Measurements from ENCODE around the gene CGNL1. TPM values are rescaled to one million over a fixed set of nuclear protein-coding genes. Genes with fewer than 3 reads are reported as not detected.

CGNL1 gene
- polyA plus RNA-seq, 1 experiment, result 0.06 TPM

DNA sequence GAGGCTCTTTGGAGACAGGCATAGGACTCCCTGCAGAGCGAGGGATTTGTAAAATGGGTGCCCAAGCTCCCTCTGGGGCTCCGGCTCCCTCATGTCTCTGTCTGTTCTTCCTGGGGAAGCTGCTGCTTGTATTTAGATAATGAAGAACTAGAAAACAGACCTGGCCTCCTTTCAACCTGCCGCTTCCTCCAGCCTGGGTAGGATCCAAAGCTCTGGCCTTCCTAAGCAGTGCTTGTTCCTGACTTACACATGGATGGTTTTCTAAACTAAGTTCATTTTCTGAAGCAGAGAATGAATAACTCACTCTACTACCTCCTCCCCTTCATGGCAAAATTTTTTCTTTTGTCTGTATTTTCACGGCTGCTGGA lies 178.5 kb downstream of the CGNL1 start:
- no peak for DNase-seq (ENCODE audit: low read depth)
- TF ChIP-seq, protein P1, sequence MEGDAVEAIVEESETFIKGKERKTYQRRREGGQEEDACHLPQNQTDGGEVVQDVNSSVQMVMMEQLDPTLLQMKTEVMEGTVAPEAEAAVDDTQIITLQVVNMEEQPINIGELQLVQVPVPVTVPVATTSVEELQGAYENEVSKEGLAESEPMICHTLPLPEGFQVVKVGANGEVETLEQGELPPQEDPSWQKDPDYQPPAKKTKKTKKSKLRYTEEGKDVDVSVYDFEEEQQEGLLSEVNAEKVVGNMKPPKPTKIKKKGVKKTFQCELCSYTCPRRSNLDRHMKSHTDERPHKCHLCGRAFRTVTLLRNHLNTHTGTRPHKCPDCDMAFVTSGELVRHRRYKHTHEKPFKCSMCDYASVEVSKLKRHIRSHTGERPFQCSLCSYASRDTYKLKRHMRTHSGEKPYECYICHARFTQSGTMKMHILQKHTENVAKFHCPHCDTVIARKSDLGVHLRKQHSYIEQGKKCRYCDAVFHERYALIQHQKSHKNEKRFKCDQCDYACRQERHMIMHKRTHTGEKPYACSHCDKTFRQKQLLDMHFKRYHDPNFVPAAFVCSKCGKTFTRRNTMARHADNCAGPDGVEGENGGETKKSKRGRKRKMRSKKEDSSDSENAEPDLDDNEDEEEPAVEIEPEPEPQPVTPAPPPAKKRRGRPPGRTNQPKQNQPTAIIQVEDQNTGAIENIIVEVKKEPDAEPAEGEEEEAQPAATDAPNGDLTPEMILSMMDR (IDR thresholded peaks at IDR 0.05; ENCODE audit: insufficient read depth, low read depth, low read length), result no peak
- H3K27me3 ChIP-seq (ENCODE audit: control insufficient read depth, insufficient read depth, low read length), result no peaks in the 10 kb centered on the region
- no peaks in the 10 kb centered on the region for H3K36me3 ChIP-seq (ENCODE audit: control insufficient read depth, insufficient read depth, low read length)
- no peak overlapping the region for H3K4me3 ChIP-seq (ENCODE audit: low read depth, low read length)
- ChIA-PET POLR2A (no interaction called here), CTCF (interaction anchor here (0.6 to 2.3 kb wide), 4 partner anchors 9 to 516 kb away, joined by 3 to 6 read pairs (median 4); no protein-coding TSS in a partner anchor)

DNA sequence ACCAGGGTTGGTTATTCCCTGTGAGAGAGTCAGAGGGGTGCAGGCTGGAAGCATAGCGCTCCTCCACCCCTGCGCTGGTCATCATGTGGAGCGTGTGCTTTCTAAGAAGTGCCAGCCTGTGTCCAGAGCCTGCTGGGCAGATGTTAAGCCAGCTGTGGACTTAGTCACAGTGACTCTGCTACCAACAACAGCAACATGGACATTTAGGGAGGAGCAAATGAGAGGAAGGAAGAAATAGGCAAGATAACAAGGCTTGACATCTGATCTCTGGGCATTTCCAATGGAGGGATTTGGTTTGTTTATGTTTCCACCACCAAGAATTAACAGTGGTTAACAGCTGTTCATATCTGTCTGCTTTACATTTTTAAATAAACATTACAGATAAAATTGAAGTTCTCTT lies 179.0 kb downstream of the CGNL1 start:
- DNase-seq (ENCODE audit: low read depth), result no peak
- POLR2A ChIA-PET, result no interaction called here
- TF ChIP-seq, protein P1 (IDR thresholded peaks at IDR 0.05; ENCODE audit: insufficient read depth, low read depth, low read length), result no peak
- Histone ChIP-seq H3K27me3 (ENCODE audit: control insufficient read depth, insufficient read depth, low read length) (no peaks in the 10 kb centered on the region), H3K4me3 (ENCODE audit: low read depth, low read length) (no peak overlapping the region), H3K36me3 (ENCODE audit: control insufficient read depth, insufficient read depth, low read length) (no peaks in the 10 kb centered on the region)
- CTCF ChIA-PET, result interaction anchor here (1.2 to 2.3 kb wide), 2 partner anchors 9 to 13 kb away, joined by 4 to 6 read pairs; no protein-coding TSS in a partner anchor

DNA sequence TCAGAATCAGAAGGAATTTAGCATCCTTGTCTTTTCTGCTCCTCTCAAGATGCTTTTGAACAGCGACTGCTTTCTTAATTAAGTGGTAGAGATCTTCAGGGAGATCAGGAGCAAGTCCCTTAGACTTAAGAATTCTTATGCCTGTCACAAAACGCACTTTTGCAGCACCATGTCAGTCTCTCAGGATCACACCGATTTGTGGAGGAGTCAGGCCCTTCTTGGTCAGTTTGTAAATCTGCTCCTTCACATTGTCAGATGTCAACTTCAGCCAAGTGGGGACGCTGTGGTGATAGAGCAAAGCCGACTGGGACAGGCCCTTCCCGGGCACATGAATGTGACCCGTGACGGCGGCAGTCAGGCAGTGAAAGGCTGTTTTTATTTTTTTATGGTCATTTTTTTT lies 179.7 kb downstream of the CGNL1 start:
- POLR2A ChIA-PET, result no interaction called here
- TF ChIP-seq, protein P1 (IDR thresholded peaks at IDR 0.05; ENCODE audit: insufficient read depth, low read depth, low read length), result no peak
- no peak for DNase-seq (ENCODE audit: low read depth)
- CTCF ChIA-PET, result interaction anchor here (2.3 kb wide), 1 partner anchor 13 kb away, joined by 6 read pairs; no protein-coding TSS in a partner anchor
- Histone ChIP-seq H3K4me3 (ENCODE audit: low read depth, low read length) (no peak overlapping the region), H3K27me3 (ENCODE audit: control insufficient read depth, insufficient read depth, low read length) (no peaks in the 10 kb centered on the region), H3K36me3 (ENCODE audit: control insufficient read depth, insufficient read depth, low read length) (no peaks in the 10 kb centered on the region)

DNA sequence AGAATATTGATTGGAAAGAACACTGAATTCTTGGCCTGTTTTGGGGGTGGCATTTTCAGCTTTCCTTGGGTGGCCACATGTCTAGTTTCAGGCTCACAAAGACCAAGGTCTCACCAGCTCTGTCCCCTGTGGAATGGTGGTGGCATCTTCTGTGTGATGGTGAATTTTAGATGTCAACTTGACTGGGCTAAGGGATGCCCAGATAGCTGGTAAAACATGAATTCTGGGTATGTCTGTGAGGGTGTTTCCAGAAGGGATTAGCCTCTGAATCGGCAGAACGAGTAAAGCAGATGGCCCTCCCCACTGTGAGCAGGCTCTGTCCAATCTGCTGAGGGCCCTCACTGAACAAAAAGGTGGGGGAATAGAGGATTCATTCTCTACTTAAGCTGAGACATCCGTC lies 181.0 kb downstream of the CGNL1 start:
- ChIA-PET CTCF (interaction anchor here (1.1 to 1.7 kb wide), 3 partner anchors 15 to 514 kb away, joined by 4 to 5 read pairs (median 5); no protein-coding TSS in a partner anchor), POLR2A (no interaction called here)
- no peak for DNase-seq (ENCODE audit: low read depth)
- H3K27me3 ChIP-seq (ENCODE audit: control insufficient read depth, insufficient read depth, low read length), result no peaks in the 10 kb centered on the region
- TF ChIP-seq, protein P1 (IDR thresholded peaks at IDR 0.05; ENCODE audit: insufficient read depth, low read depth, low read length), result no peak
- no peak overlapping the region for H3K4me3 ChIP-seq (ENCODE audit: low read depth, low read length)
- H3K36me3 ChIP-seq (ENCODE audit: control insufficient read depth, insufficient read depth, low read length), result no peaks in the 10 kb centered on the region

DNA sequence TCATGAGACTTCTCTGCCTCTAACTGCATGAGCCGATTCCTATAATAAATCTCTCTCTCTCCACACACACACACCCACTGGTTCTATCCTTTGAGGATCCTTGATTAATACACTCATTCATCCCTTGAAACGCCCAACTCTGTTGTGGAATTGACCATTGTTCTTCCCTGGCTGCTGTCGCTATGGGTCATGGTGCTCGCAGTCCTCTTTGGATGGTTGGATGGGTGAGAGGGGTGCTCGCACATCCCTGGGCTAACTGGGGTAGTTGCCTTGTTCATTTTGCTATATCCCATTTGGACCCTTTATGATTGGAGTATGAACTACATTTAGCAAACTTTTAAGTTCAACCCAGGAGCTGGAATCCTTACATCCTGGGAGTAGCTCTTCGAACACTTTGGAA lies 181.5 kb downstream of the CGNL1 start:
- TF ChIP-seq, protein P1 (IDR thresholded peaks at IDR 0.05; ENCODE audit: insufficient read depth, low read depth, low read length), result no peak
- POLR2A ChIA-PET, result no interaction called here
- DNase-seq (ENCODE audit: low read depth), result no peak
- no peaks in the 10 kb centered on the region for H3K27me3 ChIP-seq (ENCODE audit: control insufficient read depth, insufficient read depth, low read length)
- CTCF ChIA-PET, result interaction anchor here (1.1 to 3.5 kb wide), 5 partner anchors 16 to 513 kb away, joined by 4 to 15 read pairs (median 5); partner anchors contain the start of genes ALDH1A2 and POLR2M
- H3K36me3 ChIP-seq (ENCODE audit: control insufficient read depth, insufficient read depth, low read length), result no peaks in the 10 kb centered on the region
- H3K4me3 ChIP-seq (ENCODE audit: low read depth, low read length), result no peak overlapping the region

Data from BJ (cell line).